ENCODE measurements around the gene INPP5E. TPM values are rescaled to one million over a fixed set of nuclear protein-coding genes. Genes with fewer than 3 reads are reported as not detected.

Gene INPP5E
- total and polyA plus RNA-seq, 2 experiments from 2014 or later, result 5.3 to 7.1 TPM

DNA sequence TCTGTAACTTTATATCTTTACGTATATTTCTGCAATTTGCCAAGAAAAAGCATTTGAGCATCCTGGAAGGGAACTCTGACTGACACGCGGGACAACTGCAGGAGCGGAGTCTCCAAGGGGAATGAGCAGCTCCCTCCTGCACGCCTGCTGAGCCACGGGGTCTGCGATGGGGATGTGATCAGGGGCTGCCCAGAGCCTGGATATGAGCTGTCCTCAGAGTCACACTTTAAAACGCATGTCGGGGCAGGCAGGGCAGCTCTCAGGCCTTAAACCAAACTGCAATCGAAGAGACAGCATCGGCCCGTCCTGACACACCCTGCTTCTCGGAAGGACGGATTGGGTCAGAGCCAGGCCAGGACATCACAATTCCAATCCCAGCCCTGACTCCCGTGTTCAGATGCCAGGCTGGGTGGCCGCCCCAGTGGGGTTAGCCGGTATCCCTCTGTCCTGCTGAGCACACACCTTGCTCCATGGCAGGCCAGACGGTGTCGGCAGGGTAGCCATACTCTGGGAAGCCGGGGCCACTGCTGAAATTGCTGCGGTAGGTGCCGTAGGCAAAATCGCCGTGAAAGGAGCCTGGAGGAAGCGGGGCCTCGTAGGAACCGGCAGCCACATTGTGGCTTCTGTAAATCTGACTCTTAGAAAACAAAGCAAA is 26.0 kb upstream of the INPP5E start:
- no peaks in the 10 kb centered on the region for H3K9me3 ChIP-seq (ENCODE audit: low read depth)
- no peaks in the 10 kb centered on the region for H3K27me3 ChIP-seq
- H3K9me2 ChIP-seq (replicated peaks; ENCODE audit: insufficient read depth), result no peaks in the 10 kb centered on the region
- WGBS (ENCODE audit: low lambda C conversion rate, missing lambda C conversion rate), result 98% methylated on average over 27 of the region's 27 CpGs
- peaks cover 6% of the 10 kb centered on the region for H3K36me3 ChIP-seq (replicated peaks; ENCODE audit: insufficient read depth, low read depth)
- H3K4me1 ChIP-seq (ENCODE audit: insufficient read depth), result no peaks in the 10 kb centered on the region
- no peak overlapping the region for H3K4me2 ChIP-seq
- H3K4me3 ChIP-seq, result no peak overlapping the region
- H4K20me1 ChIP-seq (ENCODE audit: insufficient read depth, poor library complexity, severe bottlenecking), result peaks cover 23% of the 10 kb centered on the region
- H3K27ac ChIP-seq, result no peak overlapping the region
- DNase-seq (ENCODE audit: low spot score), result no peak
- H2AFZ ChIP-seq, result no peak overlapping the region
- TF ChIP-seq, protein P1, sequence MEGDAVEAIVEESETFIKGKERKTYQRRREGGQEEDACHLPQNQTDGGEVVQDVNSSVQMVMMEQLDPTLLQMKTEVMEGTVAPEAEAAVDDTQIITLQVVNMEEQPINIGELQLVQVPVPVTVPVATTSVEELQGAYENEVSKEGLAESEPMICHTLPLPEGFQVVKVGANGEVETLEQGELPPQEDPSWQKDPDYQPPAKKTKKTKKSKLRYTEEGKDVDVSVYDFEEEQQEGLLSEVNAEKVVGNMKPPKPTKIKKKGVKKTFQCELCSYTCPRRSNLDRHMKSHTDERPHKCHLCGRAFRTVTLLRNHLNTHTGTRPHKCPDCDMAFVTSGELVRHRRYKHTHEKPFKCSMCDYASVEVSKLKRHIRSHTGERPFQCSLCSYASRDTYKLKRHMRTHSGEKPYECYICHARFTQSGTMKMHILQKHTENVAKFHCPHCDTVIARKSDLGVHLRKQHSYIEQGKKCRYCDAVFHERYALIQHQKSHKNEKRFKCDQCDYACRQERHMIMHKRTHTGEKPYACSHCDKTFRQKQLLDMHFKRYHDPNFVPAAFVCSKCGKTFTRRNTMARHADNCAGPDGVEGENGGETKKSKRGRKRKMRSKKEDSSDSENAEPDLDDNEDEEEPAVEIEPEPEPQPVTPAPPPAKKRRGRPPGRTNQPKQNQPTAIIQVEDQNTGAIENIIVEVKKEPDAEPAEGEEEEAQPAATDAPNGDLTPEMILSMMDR (IDR thresholded peaks at IDR 0.05; ENCODE audit: poor library complexity), result no peak
- H3K79me2 ChIP-seq, result peaks cover 23% of the 10 kb centered on the region

- TF ChIP-seq, protein P1 (IDR thresholded peaks at IDR 0.05; ENCODE audit: poor library complexity), result no peak
- TF ChIP-seq EZH2phosphoT487 (IDR thresholded peaks at IDR 0.05; ENCODE audit: low read depth, severe bottlenecking, unreplicated experiment) (no peak), EZH2 (IDR thresholded peaks at IDR 0.05; ENCODE audit: borderline replicate concordance) (no peak)
- Histone ChIP-seq H3K4me3 (no peak overlapping the region), H3K27ac (no peak overlapping the region), H3K9me3 (ENCODE audit: low read depth) (no peaks in the 10 kb centered on the region), H3K27me3 (no peaks in the 10 kb centered on the region), H4K20me1 (ENCODE audit: insufficient read depth, poor library complexity, severe bottlenecking) (peaks cover 11% of the 10 kb centered on the region), H3K9me2 (replicated peaks; ENCODE audit: insufficient read depth) (no peaks in the 10 kb centered on the region), H3K79me2 (peaks cover 15% of the 10 kb centered on the region), H3K4me2 (no peak overlapping the region), H3K4me1 (ENCODE audit: insufficient read depth) (no peaks in the 10 kb centered on the region), H2AFZ (no peak overlapping the region), H3K36me3 (replicated peaks; ENCODE audit: insufficient read depth, low read depth) (peaks cover 6% of the 10 kb centered on the region)
- 94% methylated on average over 6 of the region's 6 CpGs for WGBS (ENCODE audit: low lambda C conversion rate, missing lambda C conversion rate)
- no peak for DNase-seq (ENCODE audit: low spot score)
These were observed 24.6 kb upstream of the INPP5E start for GRCh38 chr9:136464241-136464640.

GRCh38 chr9:136463578-136463977 is 23.9 kb upstream of the INPP5E start:
- H3K9me2 ChIP-seq (replicated peaks; ENCODE audit: insufficient read depth), result no peaks in the 10 kb centered on the region
- TF ChIP-seq EZH2phosphoT487 (IDR thresholded peaks at IDR 0.05; ENCODE audit: low read depth, severe bottlenecking, unreplicated experiment), result no peak
- TF ChIP-seq, protein P1 (IDR thresholded peaks at IDR 0.05; ENCODE audit: poor library complexity), result no peak
- no peak for TF ChIP-seq EZH2 (IDR thresholded peaks at IDR 0.05; ENCODE audit: borderline replicate concordance)
- peaks cover 15% of the 10 kb centered on the region for H3K79me2 ChIP-seq
- H3K27ac ChIP-seq, result no peak overlapping the region
- H3K4me1 ChIP-seq (ENCODE audit: insufficient read depth), result no peaks in the 10 kb centered on the region
- no peak overlapping the region for H2AFZ ChIP-seq
- peaks cover 6% of the 10 kb centered on the region for H3K36me3 ChIP-seq (replicated peaks; ENCODE audit: insufficient read depth, low read depth)
- H4K20me1 ChIP-seq (ENCODE audit: insufficient read depth, poor library complexity, severe bottlenecking), result peaks cover 5% of the 10 kb centered on the region
- no peaks in the 10 kb centered on the region for H3K27me3 ChIP-seq
- no peak for DNase-seq (ENCODE audit: low spot score)
- H3K4me2 ChIP-seq, result no peak overlapping the region
- H3K4me3 ChIP-seq, result no peak overlapping the region
- H3K9me3 ChIP-seq (ENCODE audit: low read depth), result no peaks in the 10 kb centered on the region
- WGBS (ENCODE audit: low lambda C conversion rate, missing lambda C conversion rate), result 97% methylated on average over 14 of the region's 14 CpGs
